B cell (primary cell): Measurements from ENCODE around the gene ATG4C. TPM values are rescaled to one million over a fixed set of nuclear protein-coding genes. Genes with fewer than 3 reads are reported as not detected.

Experiments
- ATAC-seq: fragments of 200-7000 bp; cut with Tn5 transposase; one replicate; pipeline ENCODE4 v1.10.0; 2021; ENCODE audit warnings: low read depth, mild to moderate bottlenecking, moderate number of reproducible peaks, moderate library complexity
- CTCF ChIA-PET: fragments of 350-600 bp; sonication (Branson Sonifier 250); formaldehyde crosslinking; loops from one replicate; lab custom pipeline; 2021; ENCODE audit warnings: antibody characterized with exemption, inconsistent platforms; lab: Charles Lee
- POLR2A ChIA-PET: fragments of 350-600 bp; sonication (Branson Sonifier 250); formaldehyde crosslinking; loops from one replicate; lab custom pipeline; 2021; ENCODE audit warnings: antibody characterized with exemption; lab: Charles Lee
- DNase-seq: peaks from one replicate; pipeline ENCODE4 v3.0.0; 2013
- H2AFZ ChIP-seq: 2 replicates; pipeline ENCODE4 v1.6.1; 2012; ENCODE audit warnings: mild to moderate bottlenecking, low read depth, low read length; ENCODE audit not compliant: insufficient read depth, poor library complexity, severe bottlenecking
- H3K27ac ChIP-seq, 2 donors: 1 replicate in 1 of 2; 2 replicates in 1 of 2; pipeline ENCODE4 v1.5.1; 2012 to 2013; ENCODE audit warnings: low read length in 2 of 2, mild to moderate bottlenecking in 2 of 2, moderate library complexity in 1 of 2
- H3K27me3 ChIP-seq, 4 experiments: fragments of 200-600 bp in 1 of 4; sonication (generic) in 1 of 4; replicated peaks in 1 of 4; 1 replicate in 2 of 4; 2 replicates in 2 of 4; pipeline versions ENCODE4 v1.6.1 to v1.7.0; 2013 to 2016; ENCODE audit warnings: low read length in 3 of 4, mild to moderate bottlenecking in 2 of 4, mixed read lengths in 1 of 4, moderate library complexity in 1 of 4; ENCODE audit not compliant: insufficient read depth in 4 of 4, control insufficient read depth in 3 of 4; ENCODE audit errors: control extremely low read depth in 1 of 4
- H3K36me3 ChIP-seq, 2 experiments: replicated peaks in 1 of 2; 1 replicate in 1 of 2; 2 replicates in 1 of 2; pipeline versions ENCODE4 v1.6.1 to v1.7.1; 2013; ENCODE audit warnings: low read length in 1 of 2; ENCODE audit not compliant: insufficient read depth in 2 of 2, control insufficient read depth in 1 of 2; ENCODE audit errors: control extremely low read depth in 1 of 2, extremely low read depth in 1 of 2
- H3K4me1 ChIP-seq, 2 donors: fragments of 200-600 bp in 1 of 2; sonication (generic) in 1 of 2; 1 replicate in 1 of 2; 2 replicates in 1 of 2; pipeline versions ENCODE4 v1.5.1 to v1.6.1; 2013 to 2017; ENCODE audit warnings: low read length in 2 of 2; ENCODE audit not compliant: control insufficient read depth in 2 of 2, insufficient read depth in 2 of 2
- H3K4me2 ChIP-seq: replicated peaks from 2 replicates; pipeline ENCODE3; 2012; ENCODE audit warnings: mild to moderate bottlenecking, low read depth, low read length; ENCODE audit not compliant: poor library complexity, severe bottlenecking
- H3K4me3 ChIP-seq, 5 experiments: fragments of 200-600 bp in 1 of 5; sonication (generic) in 1 of 5; 1 replicate in 3 of 5; 2 replicates in 2 of 5; pipeline versions ENCODE4 v1.5.1 to v1.7.0; 2011 to 2016; ENCODE audit warnings: low read length in 4 of 5, mild to moderate bottlenecking in 4 of 5, low read depth in 2 of 5, control low read depth in 1 of 5, moderate library complexity in 1 of 5; ENCODE audit not compliant: insufficient read depth in 1 of 5; ENCODE audit errors: control extremely low read depth in 1 of 5, extremely low read depth in 1 of 5
- H3K79me2 ChIP-seq: fragments of 200-600 bp; sonication (generic); one replicate; pipeline ENCODE4 v1.6.0; 2016; ENCODE audit warnings: low read length; ENCODE audit not compliant: control insufficient read depth, insufficient read depth
- H3K9ac ChIP-seq: fragments of 200-600 bp; sonication (generic); 2 replicates; pipeline ENCODE4 v1.6.1; 2017; ENCODE audit warnings: mild to moderate bottlenecking, low read length, moderate library complexity
- H3K9me3 ChIP-seq, 3 donors: one replicate each; pipeline versions ENCODE4 v1.6.1 to v1.7.1; 2013; ENCODE audit warnings: low read length in 2 of 3; ENCODE audit not compliant: control insufficient read depth in 2 of 3, insufficient read depth in 1 of 3; ENCODE audit errors: control extremely low read depth in 1 of 3
- H4K20me1 ChIP-seq: 2 replicates; pipeline ENCODE4 v1.6.0; 2012; ENCODE audit warnings: mild to moderate bottlenecking, low read length; ENCODE audit not compliant: insufficient read depth, control insufficient read depth, poor library complexity, severe bottlenecking
- H3K27ac Mint-ChIP-seq: one replicate; pipeline ENCODE4 v1.8.0; 2021; ENCODE audit warnings: mixed read lengths
- H3K27me3 Mint-ChIP-seq: one replicate; pipeline ENCODE4 v1.8.0; 2021; ENCODE audit warnings: mixed read lengths
- H3K4me1 Mint-ChIP-seq: one replicate; pipeline ENCODE4 v1.8.0; 2021; ENCODE audit warnings: mixed read lengths
- H3K4me3 Mint-ChIP-seq: one replicate; pipeline ENCODE4 v1.8.0; 2021; ENCODE audit warnings: mixed read lengths
- H3K9me3 Mint-ChIP-seq: one replicate; pipeline ENCODE4 v1.8.0; 2022; ENCODE audit warnings: mixed read lengths; ENCODE audit not compliant: insufficient read depth
- CTCF ChIP-seq: fragments of 200-600 bp; IDR thresholded peaks from one replicate; pipeline ENCODE4 v1.8.0; 2022; ENCODE audit warnings: antibody characterized with exemption, mild to moderate bottlenecking
- EZH2 ChIP-seq: IDR thresholded peaks from 2 replicates; pipeline ENCODE4 v1.6.1; 2012; ENCODE audit warnings: borderline replicate concordance, low read depth, mild to moderate bottlenecking, moderate library complexity, low read length; ENCODE audit not compliant: insufficient read depth, poor library complexity, severe bottlenecking
- WGBS: methylation state at CpG from one replicate; pipeline ENCODE4 v1.1.5; 2013; ENCODE audit warnings: missing lambda C conversion rate; ENCODE audit not compliant: insufficient coverage; 5-methylcytosine and 5-hydroxymethylcytosine counted together
- intact Hi-C: fragments of 100-400 bp; cut with micrococcal nuclease; formaldehyde crosslinking; loops from one replicate; pipeline ENCODE4 v1.10.0; 2022
- polyA plus RNA-seq: library from polyadenylated mRNA; depleted of rRNA; stranded (reverse); fragments of >200 nt; gene quantifications from 2 replicates; pipeline ENCODE4 v1.2.3, GENCODE V29; 2012
- total RNA-seq, 2 donors: library from RNA; stranded (reverse); fragments of 120-200 nt in 1 of 2; gene quantifications; 1 replicate in 1 of 2; 2 replicates in 1 of 2; pipeline versions ENCODE4 v1.2.3 to v1.2.4, GENCODE V29; 2013 to 2022

ATG4C gene
- total and polyA plus RNA-seq, 2 donors (not counting 1 experiment from before 2014, with no cell fraction given), result 7.1 to 30.8 TPM

GRCh38 chr1:62772607-62773295 is 11.2 kb upstream of the ATG4C start:
- WGBS, result no CpG with 5 or more reads among the region's 1 CpG
- no peak overlapping the region for H3K27ac ChIP-seq
- no peaks in the 10 kb centered on the region for H4K20me1 ChIP-seq
- H2AFZ ChIP-seq, result no peak overlapping the region
- CTCF ChIA-PET, result interaction anchor here (1.9 kb wide), 1 partner anchor 26 kb away, joined by 8 read pairs; no protein-coding TSS in a partner anchor
- no peaks in the 10 kb centered on the region for H3K27me3 ChIP-seq
- H3K79me2 ChIP-seq, result no peaks in the 10 kb centered on the region
- H3K4me1 ChIP-seq, result peaks cover 0 to 4% of the 10 kb centered on the region in 2 donors
- intact Hi-C loops, result no loop called here
- Mint-ChIP-seq H3K9me3 (peaks cover 11% of the 10 kb centered on the region), H3K4me3 (no peak overlapping the region), H3K27ac (no peak overlapping the region), H3K4me1 (peaks cover 5% of the 10 kb centered on the region), H3K27me3 (no peaks in the 10 kb centered on the region)
- no peak for ATAC-seq
- no peak overlapping the region for H3K4me2 ChIP-seq
- H3K36me3 ChIP-seq, result no peaks in the 10 kb centered on the region
- H3K9me3 ChIP-seq, result peaks cover 0 to 9% (median 8%) of the 10 kb centered on the region in 3 donors
- POLR2A ChIA-PET, result interaction anchor here (0.5 kb wide), 1 partner anchor 23 kb away, joined by 3 read pairs; no protein-coding TSS in a partner anchor
- no peak for DNase-seq
- no peak overlapping the region for H3K4me3 ChIP-seq
- H3K9ac ChIP-seq, result no peak overlapping the region
- TF ChIP-seq CTCF (no peak), EZH2 (no peak)

GRCh38 chr1:62774006-62774405 is 9.9 kb upstream of the ATG4C start:
- no peak for TF ChIP-seq CTCF
- no peak for TF ChIP-seq EZH2
- no peak for ATAC-seq
- Histone ChIP-seq H3K4me2 (no peak overlapping the region), H2AFZ (no peak overlapping the region), H3K9me3 (peaks cover 0 to 9% (median 8%) of the 10 kb centered on the region in 3 donors), H4K20me1 (no peaks in the 10 kb centered on the region), H3K27ac (no peak overlapping the region), H3K27me3 (no peaks in the 10 kb centered on the region), H3K36me3 (no peaks in the 10 kb centered on the region), H3K9ac (no peak overlapping the region), H3K4me1 (peaks cover 0 to 4% of the 10 kb centered on the region in 2 donors), H3K79me2 (no peaks in the 10 kb centered on the region), H3K4me3 (no peak overlapping the region)
- CTCF ChIA-PET, result no interaction called here
- no peak for DNase-seq
- no peak overlapping the region for H3K27ac Mint-ChIP-seq
- peaks cover 5% of the 10 kb centered on the region for H3K4me1 Mint-ChIP-seq
- intact Hi-C loops, result no loop called here
- peaks cover 11% of the 10 kb centered on the region for H3K9me3 Mint-ChIP-seq
- no peak overlapping the region for H3K4me3 Mint-ChIP-seq
- POLR2A ChIA-PET, result no interaction called here
- no CpG with 5 or more reads among the region's 2 CpGs for WGBS
- no peaks in the 10 kb centered on the region for H3K27me3 Mint-ChIP-seq
